Measurements from ENCODE around the gene SORL1.

Gene SORL1

DNA sequence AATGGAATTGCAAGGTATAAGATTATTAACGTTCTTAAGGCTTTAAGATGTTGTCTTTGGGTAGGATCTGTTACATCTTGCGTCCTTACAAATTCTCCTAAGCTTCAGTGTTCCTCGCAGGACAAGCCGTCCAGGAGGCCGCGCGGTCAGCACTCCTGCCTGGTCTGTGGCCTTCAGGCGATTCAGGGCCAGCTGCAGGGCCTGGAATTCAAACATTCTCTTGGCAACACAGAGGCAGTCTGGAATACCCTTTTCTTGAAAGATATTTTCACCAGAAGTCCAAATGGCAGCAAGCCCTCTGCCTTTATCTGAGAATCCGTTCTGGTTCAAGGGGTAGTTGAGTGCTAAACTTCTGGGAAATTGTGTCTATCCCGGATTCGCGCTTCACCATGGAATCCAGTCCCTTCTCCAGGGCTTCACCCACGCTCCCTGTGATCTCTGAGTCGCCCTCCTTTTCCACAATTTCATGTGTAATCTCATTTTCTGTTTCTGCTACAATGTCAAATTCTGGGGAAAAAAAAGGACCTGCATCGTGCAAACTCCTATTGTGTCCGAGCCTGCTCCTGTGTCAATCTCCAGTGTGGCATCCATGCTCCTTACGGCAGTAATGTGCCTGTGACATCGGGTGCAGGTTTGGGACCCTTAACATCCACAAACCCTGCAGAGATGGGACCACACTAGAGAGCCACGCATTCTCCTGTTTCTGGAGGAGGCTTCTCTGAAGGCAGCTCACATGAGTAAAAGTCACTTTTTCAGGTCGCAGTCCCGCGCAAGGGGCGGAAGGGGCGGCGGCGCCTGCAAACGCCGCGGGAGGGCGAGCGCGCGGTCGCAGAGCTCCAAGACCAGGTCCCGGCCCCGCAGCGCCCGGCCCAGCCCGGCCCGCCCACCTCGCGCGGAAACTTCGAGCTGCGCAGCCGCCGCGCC lies 25.4 kb upstream of the SORL1 start:
- no peak for DNase-seq (ENCODE audit: low read depth)

DNA sequence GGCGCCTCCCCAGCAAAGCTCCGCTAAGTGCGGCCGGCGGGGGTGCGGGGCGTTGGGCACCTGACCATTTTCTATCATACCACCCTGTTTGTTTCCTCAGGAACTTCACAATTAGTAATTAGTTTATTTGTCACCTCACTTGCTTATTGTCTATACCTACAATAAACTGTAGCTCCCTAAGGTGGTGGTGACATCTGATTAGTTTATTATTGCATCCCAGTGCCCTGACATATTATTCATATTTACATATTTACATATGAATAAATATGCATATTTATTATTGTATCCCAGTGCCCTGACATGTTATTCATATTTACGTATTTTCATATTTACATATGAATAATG lies 24.7 kb upstream of the SORL1 start:
- no peak for DNase-seq (ENCODE audit: low read depth)

- no peak for DNase-seq (ENCODE audit: low read depth)
Observed at GRCh38 chr11:121429556-121429955, 22.6 kb upstream of the SORL1 start.

GRCh38 chr11:121431820-121432526 lies 20.1 kb upstream of the SORL1 start:
- DNase-seq (ENCODE audit: low read depth), result no peak

GRCh38 chr11:121435132-121435531 lies 17.0 kb upstream of the SORL1 start:
- no peak for DNase-seq (ENCODE audit: low read depth)

GRCh38 chr11:121435551-121436511 lies 16.3 kb upstream of the SORL1 start:
- DNase-seq (ENCODE audit: low read depth), result no peak

- no peak for DNase-seq (ENCODE audit: low read depth)
Observed at GRCh38 chr11:121437018-121437685, 15.0 kb upstream of the SORL1 start.

DNA sequence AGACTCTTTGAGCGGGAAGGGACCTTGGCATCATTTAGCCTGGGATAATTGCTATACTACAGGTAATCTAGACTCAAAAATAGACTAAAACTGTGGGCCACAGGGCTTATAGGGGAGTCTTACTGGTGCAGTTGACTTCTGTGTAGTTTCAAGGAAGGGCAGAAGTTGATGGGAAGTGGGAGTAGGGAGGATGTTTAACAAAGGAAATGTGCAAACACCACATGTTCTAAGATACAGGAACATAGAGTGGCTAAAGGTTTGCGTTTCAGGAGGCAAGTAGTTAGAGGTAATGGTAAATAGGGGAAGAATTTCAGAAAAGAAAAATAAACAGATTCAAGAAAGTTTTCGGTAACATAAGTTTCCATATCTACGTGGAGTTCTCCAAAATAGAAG lies 14.4 kb upstream of the SORL1 start:
- no peak for DNase-seq (ENCODE audit: low read depth)

DNA sequence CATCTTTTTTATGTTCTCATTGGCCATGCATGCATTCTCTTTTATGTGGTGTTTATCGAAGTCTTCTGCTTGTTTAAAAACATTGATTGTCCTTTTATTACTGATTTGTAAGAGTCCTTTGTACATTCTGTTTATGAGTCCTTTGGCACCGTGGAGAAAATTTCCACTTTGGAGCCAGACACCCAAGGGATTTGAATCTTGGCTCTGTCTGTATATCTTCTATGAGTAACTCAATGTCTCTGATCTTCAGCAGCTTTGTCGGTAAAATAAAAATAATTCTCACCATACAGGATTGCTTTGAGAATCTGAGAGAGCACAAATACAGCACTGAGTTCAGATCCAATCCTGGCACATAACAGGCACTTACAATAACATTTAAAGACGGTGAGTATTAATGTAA lies 12.8 kb upstream of the SORL1 start:
- DNase-seq (ENCODE audit: low read depth), result no peak

DNA sequence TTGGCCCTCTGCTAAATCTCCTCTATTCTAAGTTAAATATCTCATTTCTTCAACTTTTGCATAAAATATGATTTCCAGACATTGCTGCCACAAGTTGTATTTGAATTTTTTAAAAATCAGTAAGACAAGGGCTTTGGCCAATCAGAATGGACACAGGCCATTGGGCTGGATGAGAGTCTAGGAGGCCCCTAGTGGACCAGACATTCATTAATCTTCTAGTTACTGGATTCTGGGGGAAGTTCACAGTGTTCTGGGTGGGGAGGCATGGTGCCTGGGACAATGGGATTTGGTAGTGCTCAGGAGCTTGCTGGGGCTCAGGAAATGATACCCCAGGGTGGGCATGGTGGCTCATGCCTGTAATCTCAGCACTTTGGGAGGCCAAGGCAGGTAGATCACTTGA lies 12.4 kb upstream of the SORL1 start:
- no peak for DNase-seq (ENCODE audit: low read depth)

- DNase-seq (ENCODE audit: low read depth), result no peak
Observed at GRCh38 chr11:121441521-121441920, 10.6 kb upstream of the SORL1 start.

DNA sequence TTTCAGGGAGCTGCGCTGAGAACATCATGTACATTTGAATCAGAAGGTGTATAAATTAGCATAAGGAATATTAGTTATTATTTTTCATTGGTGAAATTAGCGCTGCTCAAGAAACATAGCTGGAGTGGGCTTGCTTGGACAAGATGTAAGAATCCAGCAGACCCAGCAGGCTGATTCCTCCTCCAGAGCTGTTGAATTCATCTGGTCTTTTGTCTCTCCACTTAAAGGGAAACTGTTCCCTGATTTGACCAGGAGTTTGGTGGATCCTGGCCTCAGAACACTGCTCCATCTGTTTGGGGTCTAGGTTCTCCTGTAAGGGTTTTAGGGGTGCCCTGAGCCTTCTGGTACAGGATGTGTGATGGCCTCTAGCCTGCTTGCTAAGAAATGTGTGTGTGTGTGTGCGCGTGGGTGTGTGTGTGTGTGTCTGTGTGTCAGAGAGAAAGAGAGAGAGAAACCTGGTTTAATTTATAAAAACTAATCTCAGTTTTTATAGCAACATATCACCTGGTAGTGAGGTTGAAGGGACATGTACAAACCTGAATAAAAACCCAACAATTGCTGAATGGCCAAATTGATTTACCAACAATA lies 8.3 kb upstream of the SORL1 start:
- DNase-seq (ENCODE audit: low read depth), result no peak

DNA sequence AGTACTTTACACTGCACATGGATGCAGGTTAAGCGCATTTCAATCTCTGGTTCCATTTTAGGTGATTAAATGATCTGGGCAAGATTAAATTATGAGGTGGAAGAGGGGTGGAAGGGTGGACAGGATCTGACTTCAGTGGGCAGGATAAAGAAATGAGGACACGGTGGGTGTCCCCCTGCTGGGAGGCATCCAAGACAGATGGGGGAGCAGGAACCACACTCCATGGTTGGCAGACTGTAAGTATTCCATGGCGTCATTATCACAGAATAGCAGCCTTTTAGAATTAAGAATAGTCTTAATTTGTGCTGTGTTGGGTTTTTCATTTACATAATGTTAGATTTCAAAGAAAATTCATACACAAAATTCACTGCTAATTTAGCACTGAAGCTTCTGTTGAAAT lies 7.6 kb upstream of the SORL1 start:
- DNase-seq (ENCODE audit: low read depth), result no peak

DNA sequence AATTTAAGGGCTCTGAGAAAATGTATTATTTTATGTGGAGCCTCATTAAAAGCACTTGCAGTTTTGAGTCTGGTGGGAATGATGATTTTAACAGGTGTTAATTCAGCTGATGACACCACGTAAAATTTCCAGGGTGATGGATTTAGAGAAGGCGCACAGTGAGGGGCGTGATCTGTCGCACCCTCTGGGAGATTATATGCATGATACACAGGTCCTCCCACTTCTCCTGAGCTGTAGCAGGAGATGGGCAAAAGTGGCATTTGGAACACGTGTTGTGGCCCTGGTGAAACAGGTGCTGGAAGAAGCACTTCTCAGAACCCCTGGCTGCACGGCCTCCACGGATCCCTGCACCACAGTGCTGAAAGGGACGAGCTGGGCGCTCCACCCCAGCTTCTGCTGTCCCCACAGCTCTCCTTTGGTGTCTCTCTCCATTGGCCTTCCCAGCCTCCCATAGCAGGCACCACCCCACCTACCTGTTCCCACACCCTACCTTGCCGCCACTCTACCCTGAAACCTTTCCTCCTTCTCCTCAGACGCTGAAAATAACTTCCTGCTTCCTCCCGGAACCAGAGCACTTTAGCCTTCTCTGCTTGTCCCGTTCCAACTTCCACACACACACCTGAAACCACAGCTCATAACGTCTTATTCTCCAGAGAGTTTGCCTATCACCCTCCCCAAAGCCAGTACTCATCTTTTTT lies 6.9 kb upstream of the SORL1 start:
- no peak for DNase-seq (ENCODE audit: low read depth)

DNA sequence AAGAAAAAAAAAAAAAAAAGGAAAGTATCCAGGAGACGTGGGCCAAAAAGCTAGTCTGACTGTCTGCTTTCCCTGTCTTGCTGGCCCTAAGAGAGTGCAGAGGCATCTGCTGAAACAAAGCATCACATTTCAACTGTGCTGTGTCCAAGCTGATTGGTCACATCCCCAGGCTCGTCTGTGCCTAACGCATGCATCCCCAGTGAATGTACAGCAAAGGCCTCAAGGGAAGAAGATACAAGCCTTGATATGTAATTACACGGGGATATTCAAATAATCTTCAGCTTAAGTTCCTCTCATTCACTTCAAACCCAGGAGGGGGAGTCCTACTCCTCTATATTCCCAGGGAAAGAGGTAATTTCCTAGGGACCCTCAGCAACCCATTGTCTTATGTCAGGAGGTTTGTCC lies 5.4 kb upstream of the SORL1 start:
- no peak for DNase-seq (ENCODE audit: low read depth)

GRCh38 chr11:121448011-121448410 lies 4.1 kb upstream of the SORL1 start:
- DNase-seq (ENCODE audit: low read depth), result no peak

DNA sequence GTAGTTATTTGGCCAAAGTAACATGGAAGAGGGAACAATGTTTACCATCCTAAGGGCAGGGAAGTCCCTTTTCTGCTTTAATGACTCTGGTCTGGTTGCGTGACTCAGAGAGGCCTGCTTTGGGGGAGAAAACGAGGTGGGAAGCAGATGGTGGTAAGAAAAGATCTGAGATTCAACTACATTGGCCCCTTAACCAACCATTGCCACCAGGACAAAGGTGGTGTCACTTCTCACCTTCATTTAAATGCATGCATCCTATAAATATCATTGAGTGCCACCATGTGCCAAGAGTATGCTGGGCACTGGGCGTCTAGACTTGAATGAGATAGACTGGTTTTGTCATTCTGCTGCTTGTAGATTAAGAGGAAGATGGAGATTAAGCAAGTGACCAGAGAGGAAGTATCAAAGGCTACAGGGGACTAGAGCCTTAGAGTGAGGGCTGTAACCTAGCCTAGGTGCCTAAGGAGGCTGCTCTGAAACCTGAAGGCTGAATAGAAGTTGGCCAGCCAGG lies 3.6 kb upstream of the SORL1 start:
- no peak for DNase-seq (ENCODE audit: low read depth)

GRCh38 chr11:121449123-121449522 lies 3.0 kb upstream of the SORL1 start:
- DNase-seq (ENCODE audit: low read depth), result no peak

- DNase-seq (ENCODE audit: low read depth), result no peak
Observed at GRCh38 chr11:121449626-121450025, 2.5 kb upstream of the SORL1 start.

- DNase-seq (ENCODE audit: low read depth), result no peak
Observed at GRCh38 chr11:121450401-121450800, 1.7 kb upstream of the SORL1 start.

Measured in HS-27A (cell line).